Measurements from ENCODE around the gene ENKUR.

DNA sequence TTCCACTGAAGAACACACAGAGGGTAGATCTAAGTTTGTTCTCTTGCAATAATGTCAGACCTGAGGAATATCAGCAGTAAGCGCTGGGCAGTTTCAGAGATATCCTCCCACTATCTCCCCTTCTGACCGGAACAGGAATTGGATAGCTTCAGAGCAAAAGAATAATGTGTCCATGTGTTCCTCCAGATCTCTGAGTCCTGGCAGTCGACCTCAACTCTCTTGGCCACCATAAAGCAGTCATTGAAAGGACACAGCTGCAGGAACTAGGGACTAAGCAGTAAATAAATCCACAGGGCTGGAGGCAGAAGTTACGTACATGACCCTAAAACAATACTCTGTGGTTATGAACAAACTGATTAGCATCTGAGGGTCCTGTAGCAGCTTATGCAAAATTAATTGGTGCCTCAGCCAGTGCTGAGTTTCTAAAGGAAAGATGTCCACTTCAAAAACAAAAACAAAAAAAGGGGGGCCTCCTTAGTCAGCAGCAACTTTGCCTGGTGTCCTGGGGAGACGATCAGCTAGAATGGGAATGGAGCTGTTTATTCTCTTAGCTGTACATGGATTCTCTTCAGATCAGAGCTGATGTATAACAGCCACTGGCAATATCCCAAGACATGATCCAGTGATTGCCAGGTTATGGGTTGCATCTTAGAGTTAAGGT is 57.1 kb downstream of the ENKUR start:
- TF ChIP-seq, protein P1, sequence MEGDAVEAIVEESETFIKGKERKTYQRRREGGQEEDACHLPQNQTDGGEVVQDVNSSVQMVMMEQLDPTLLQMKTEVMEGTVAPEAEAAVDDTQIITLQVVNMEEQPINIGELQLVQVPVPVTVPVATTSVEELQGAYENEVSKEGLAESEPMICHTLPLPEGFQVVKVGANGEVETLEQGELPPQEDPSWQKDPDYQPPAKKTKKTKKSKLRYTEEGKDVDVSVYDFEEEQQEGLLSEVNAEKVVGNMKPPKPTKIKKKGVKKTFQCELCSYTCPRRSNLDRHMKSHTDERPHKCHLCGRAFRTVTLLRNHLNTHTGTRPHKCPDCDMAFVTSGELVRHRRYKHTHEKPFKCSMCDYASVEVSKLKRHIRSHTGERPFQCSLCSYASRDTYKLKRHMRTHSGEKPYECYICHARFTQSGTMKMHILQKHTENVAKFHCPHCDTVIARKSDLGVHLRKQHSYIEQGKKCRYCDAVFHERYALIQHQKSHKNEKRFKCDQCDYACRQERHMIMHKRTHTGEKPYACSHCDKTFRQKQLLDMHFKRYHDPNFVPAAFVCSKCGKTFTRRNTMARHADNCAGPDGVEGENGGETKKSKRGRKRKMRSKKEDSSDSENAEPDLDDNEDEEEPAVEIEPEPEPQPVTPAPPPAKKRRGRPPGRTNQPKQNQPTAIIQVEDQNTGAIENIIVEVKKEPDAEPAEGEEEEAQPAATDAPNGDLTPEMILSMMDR (IDR thresholded peaks at IDR 0.05): no peak
- no peak for TF ChIP-seq POLR2A (IDR thresholded peaks at IDR 0.05)
